Tibial nerve (tissue), 4 donors: ENCODE measurements around the gene NINJ2.

ENCODE experiments used
- CTCF ChIP-seq, 5 experiments: fragments of 200-600 bp in 3 of 5; fragments of 450-650 bp in 2 of 5; sonication (generic) in 3 of 5; IDR thresholded peaks; one replicate each; pipeline ENCODE4 v1.5.1; 2016 to 2019; ENCODE audit warnings: antibody characterized with exemption in 5 of 5, mild to moderate bottlenecking in 3 of 5, moderate library complexity in 2 of 5
- EP300 ChIP-seq, 2 donors: sonication (generic); formaldehyde crosslinking; IDR thresholded peaks; one replicate each; pipeline ENCODE4 v1.6.1; 2017; ENCODE audit warnings: antibody characterized with exemption in 2 of 2, mild to moderate bottlenecking in 1 of 2
- POLR2A ChIP-seq, 2 donors: fragments of 450-650 bp; IDR thresholded peaks; one replicate each; pipeline ENCODE4 v1.6.1; 2017; ENCODE audit warnings: antibody characterized with exemption in 2 of 2, mild to moderate bottlenecking in 2 of 2, moderate library complexity in 2 of 2

GRCh38 chr12:694734-695503, 31.7 kb upstream of the NINJ2 start:
- TF ChIP-seq CTCF (IDR thresholded peaks at IDR 0.05) (no peak), EP300 (IDR thresholded peaks at IDR 0.05) (no peak), POLR2A (IDR thresholded peaks at IDR 0.05) (no peak)
